Measurements from ENCODE around the gene PSRC1. TPM values are rescaled to one million over a fixed set of nuclear protein-coding genes. Genes with fewer than 3 reads are reported as not detected.

The PSRC1 gene
- total RNA-seq, 1 experiment from 2014 or later, result 60.3 TPM

- Histone ChIP-seq H3K14ac (ENCODE audit: insufficient read depth, low read length) (no peak overlapping the region), H2BK20ac (ENCODE audit: low read depth, low read length, poor library complexity, severe bottlenecking) (no peak overlapping the region), H4K8ac (replicated peaks; ENCODE audit: insufficient read length, low read depth, low read length) (no peak overlapping the region), H2BK120ac (ENCODE audit: low read depth, low read length, poor library complexity, severe bottlenecking) (no peak overlapping the region), H3K4me2 (ENCODE audit: insufficient read depth, insufficient read length, low read length) (no peak overlapping the region), H3K9ac (ENCODE audit: extremely low read depth, insufficient read length, low read length) (no peak overlapping the region), H3K23ac (ENCODE audit: insufficient read length, low read depth, low read length) (no peak overlapping the region), H3K79me1 (ENCODE audit: insufficient read depth, low read depth, low read length, poor library complexity, severe bottlenecking) (no peaks in the 10 kb centered on the region), H3K4me1 (ENCODE audit: insufficient read depth, low read length) (no peaks in the 10 kb centered on the region), H3K23me2 (ENCODE audit: insufficient read length, low read depth, low read length, poor library complexity, severe bottlenecking) (no peaks in the 10 kb centered on the region), H2AFZ (ENCODE audit: low read length) (no peak overlapping the region), H2AK5ac (ENCODE audit: insufficient read length, low read length) (no peak overlapping the region), H3K27ac (ENCODE audit: insufficient read length, low read depth, low read length) (no peak overlapping the region), H3K56ac (ENCODE audit: insufficient read length, low read depth, low read length) (no peak overlapping the region), H4K91ac (ENCODE audit: insufficient read length, low read depth, low read length) (no peak overlapping the region), H2BK12ac (ENCODE audit: insufficient read length, low read depth, low read length) (no peak overlapping the region), H3K9me3 (ENCODE audit: control insufficient read depth, low read depth, low read length) (no peaks in the 10 kb centered on the region), H3K18ac (ENCODE audit: insufficient read length, low read depth, low read length) (no peak overlapping the region), H2BK15ac (ENCODE audit: low read depth, low read length) (no peak overlapping the region), H3T11ph (ENCODE audit: low read length) (no peak overlapping the region), H3K4ac (ENCODE audit: low read depth, low read length) (no peak overlapping the region), H4K20me1 (ENCODE audit: control insufficient read depth, insufficient read depth, insufficient read length) (no peaks in the 10 kb centered on the region), H3K27me3 (ENCODE audit: insufficient read depth, low read length) (no peaks in the 10 kb centered on the region), H2BK5ac (ENCODE audit: insufficient read length, low read length) (no peak overlapping the region), H3K79me2 (ENCODE audit: insufficient read depth, low read length) (no peaks in the 10 kb centered on the region), H4K5ac (ENCODE audit: insufficient read length, low read depth, low read length) (no peak overlapping the region)
- DNase-seq, result no peak
- peaks cover 9 to 50% (median 35%) of the 10 kb centered on the region in 3 experiments; a peak in 6 of 7 replicates for H3K36me3 Mint-ChIP-seq (ENCODE audit: insufficient read depth in 1 of 3, low read depth in 3 of 3)
- TF ChIP-seq CTCF (conservative IDR thresholded peaks at IDR 0.05), result no peak
- no peak overlapping the region for H3K4me3 Mint-ChIP-seq
- H3K4me1 Mint-ChIP-seq, result peaks cover 10 to 17% of the 10 kb centered on the region in 2 experiments
- H3K27ac Mint-ChIP-seq, result no peak overlapping the region
- H3K27me3 Mint-ChIP-seq (ENCODE audit: low read depth), result no peaks in the 10 kb centered on the region
- no peaks in the 10 kb centered on the region; a peak in 1 of 5 replicates for H3K9me3 Mint-ChIP-seq
- WGBS (ENCODE audit: extremely low coverage, insufficient read length, low lambda C conversion rate), result no CpG with 5 or more reads among the region's 4 CpGs
Measured at GRCh38 chr1:109265016-109265415, 17.9 kb downstream of the PSRC1 start.

Data from H9 (cell line).